HG02938 (cell line): ENCODE measurements around the gene SP140.
"Not testable (repeated sequence)": the region's sequence is repeated elsewhere in the genome, so short reads cannot be mapped to it uniquely, and the experiment has no call there.

Source experiments
- ATAC-seq: cut with Tn5 transposase; IDR thresholded peaks from one replicate; pipeline ENCODE4 v1.9.1; 2021; ENCODE audit warnings: mild to moderate bottlenecking, moderate library complexity; ENCODE audit not compliant: unreplicated experiment

The SP140 gene

GRCh38 chr2:230224458-230224857, 1.1 kb upstream of the SP140 start:
- no peak for ATAC-seq

- ATAC-seq: peak; percentile 74
These were observed 565 bp downstream of the SP140 start for GRCh38 chr2:230226051-230226551.

GRCh38 chr2:230227216-230227615, 1.7 kb downstream of the SP140 start:
- no peak for ATAC-seq

GRCh38 chr2:230230087-230230486, 4.6 kb downstream of the SP140 start:
- no peak for ATAC-seq

- ATAC-seq: no peak
These were observed 5.1 kb downstream of the SP140 start for GRCh38 chr2:230230496-230231200.

GRCh38 chr2:230231251-230231650, 5.7 kb downstream of the SP140 start:
- ATAC-seq: no peak

GRCh38 chr2:230234122-230234722, 8.7 kb downstream of the SP140 start:
- no peak for ATAC-seq

- ATAC-seq: peak; percentile 50
These were observed 9.3 kb downstream of the SP140 start for GRCh38 chr2:230234845-230235244.

- no peak for ATAC-seq
These were observed 18.7 kb downstream of the SP140 start for GRCh38 chr2:230244211-230244610.

GRCh38 chr2:230246206-230246605, 20.7 kb downstream of the SP140 start:
- ATAC-seq: no peak

GRCh38 chr2:230250231-230250630, 24.7 kb downstream of the SP140 start:
- no peak for ATAC-seq

GRCh38 chr2:230254152-230254881, 28.8 kb downstream of the SP140 start:
- no peak for ATAC-seq

GRCh38 chr2:230256733-230257332, 31.3 kb downstream of the SP140 start:
- no peak for ATAC-seq

- ATAC-seq: no peak
These were observed 32.9 kb downstream of the SP140 start for GRCh38 chr2:230258483-230258882.

- ATAC-seq: no peak
These were observed 36.7 kb downstream of the SP140 start for GRCh38 chr2:230262246-230262645.

- not testable (repeated sequence) for ATAC-seq
These were observed 39.4 kb downstream of the SP140 start for GRCh38 chr2:230264945-230265344.

- ATAC-seq: no peak
These were observed 41.1 kb downstream of the SP140 start for GRCh38 chr2:230266638-230267037.

- ATAC-seq: peak; percentile 33
These were observed 41.5 kb downstream of the SP140 start for GRCh38 chr2:230267059-230267458.

GRCh38 chr2:230267556-230267955, 42.0 kb downstream of the SP140 start:
- ATAC-seq: peak; percentile 70

GRCh38 chr2:230268606-230269243, 43.2 kb downstream of the SP140 start:
- peak; percentile 58 for ATAC-seq

GRCh38 chr2:230269715-230270114, 44.2 kb downstream of the SP140 start:
- no peak for ATAC-seq
